IPS-NIHi7 (cell line): ENCODE data around the gene CLEC4M.
A peak's percentile ranks its signal among the peaks of the same experiment; 100 is the strongest.
"Not testable (repeated sequence)": the region's sequence is repeated elsewhere in the genome, so short reads cannot be mapped to it uniquely, and the experiment has no call there.

Experiments used
- DNase-seq: peaks from one replicate; pipeline ENCODE4 v3.0.0; 2012; ENCODE audit warnings: mixed read lengths; ENCODE audit errors: extremely low spot score

The CLEC4M gene

GRCh38 chr19:7773841-7774240, 10.8 kb downstream of the CLEC4M start:
- DNase-seq: no peak

GRCh38 chr19:7775761-7776160, 12.7 kb downstream of the CLEC4M start:
- DNase-seq: no peak

DNA sequence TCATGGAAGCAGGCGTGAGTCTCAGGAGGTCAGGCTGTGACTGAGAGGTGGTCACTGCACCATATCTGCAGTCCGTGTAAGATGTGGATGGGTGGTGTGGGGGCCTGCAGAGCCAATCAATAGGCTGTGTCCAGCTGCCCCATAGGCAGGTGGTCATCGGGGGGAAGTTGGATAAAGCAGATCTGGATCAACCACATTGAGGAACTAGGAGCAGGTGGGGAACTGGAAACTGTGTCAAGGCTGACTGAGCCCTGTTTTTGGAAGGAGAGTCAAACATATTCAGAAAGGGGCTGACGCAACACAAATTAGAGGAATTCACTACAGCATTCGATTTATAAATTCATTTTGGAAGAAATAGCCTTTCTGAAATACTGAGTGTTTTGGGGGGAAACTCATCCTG, 15.0 kb downstream of the CLEC4M start:
- DNase-seq: no peak

DNA sequence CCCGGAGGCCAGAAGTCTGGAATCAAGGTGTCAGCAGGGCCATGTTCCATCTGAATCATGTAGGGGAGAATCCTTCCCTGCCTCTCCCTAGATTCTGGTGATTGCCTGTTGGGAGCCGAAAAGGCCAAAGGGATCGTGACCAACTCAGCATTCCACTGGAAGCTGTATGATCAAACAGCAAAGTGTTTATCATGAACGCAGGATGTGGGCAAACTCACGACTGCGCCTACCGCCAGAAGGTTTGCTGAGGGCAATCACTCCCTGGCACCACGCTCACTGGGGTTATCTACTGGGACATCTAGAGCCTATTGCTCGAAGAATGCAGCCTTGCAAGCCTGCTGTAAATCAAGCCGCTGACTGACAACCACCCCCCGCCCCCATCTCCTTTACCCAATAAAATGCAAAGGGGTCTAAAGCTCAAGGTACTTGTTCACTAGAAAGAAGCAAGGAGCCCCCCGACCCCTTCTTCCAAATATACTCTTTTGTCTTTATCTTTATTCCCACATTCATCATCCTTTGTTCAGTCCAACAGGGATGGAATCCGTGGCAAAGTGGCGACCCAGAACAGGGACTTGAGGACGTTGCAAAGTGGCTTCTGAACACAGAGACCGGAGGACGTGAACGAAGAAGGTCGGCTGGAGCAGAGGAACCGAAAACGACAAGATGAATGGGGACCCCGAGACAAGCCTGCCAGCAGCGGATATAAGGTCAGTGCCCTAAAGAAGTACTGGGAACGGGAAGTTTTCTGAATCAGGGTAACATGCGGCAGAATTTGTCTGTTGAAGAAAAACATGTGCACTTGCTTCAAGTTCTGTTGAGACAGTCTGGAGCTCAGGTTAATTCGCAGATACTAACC, 16.8 kb downstream of the CLEC4M start:
- DNase-seq: no peak

DNA sequence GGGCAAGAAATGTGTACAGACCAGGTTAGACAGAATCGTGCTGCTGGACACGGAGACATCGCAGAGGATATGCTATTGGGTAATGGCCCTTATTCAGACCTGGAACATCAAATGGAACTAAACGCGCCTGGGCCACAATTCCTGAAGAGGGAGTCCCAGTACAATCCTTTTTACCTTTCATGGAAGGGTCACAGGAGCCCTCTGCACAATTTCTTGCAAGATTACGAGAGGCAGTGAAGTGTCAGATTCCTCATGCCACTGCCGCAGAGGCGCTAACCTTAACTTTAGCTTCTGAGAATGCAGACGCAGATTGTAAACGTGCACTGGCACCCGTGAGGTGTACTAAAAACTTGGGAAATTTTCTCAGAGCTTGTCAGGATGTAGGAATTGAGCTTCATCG, 18.1 kb downstream of the CLEC4M start:
- DNase-seq: no peak

- DNase-seq: no peak
Observed at GRCh38 chr19:7783991-7784423, 21.0 kb downstream of the CLEC4M start.

- DNase-seq: no peak
Observed at GRCh38 chr19:7784856-7785255, 21.8 kb downstream of the CLEC4M start.

GRCh38 chr19:7787141-7787540, 24.1 kb downstream of the CLEC4M start:
- DNase-seq: peak; percentile 57

- DNase-seq: no peak
Observed at GRCh38 chr19:7787602-7788177, 24.6 kb downstream of the CLEC4M start.

- DNase-seq: peak; percentile 25
Observed at GRCh38 chr19:7788178-7788932, 25.3 kb downstream of the CLEC4M start.

DNA sequence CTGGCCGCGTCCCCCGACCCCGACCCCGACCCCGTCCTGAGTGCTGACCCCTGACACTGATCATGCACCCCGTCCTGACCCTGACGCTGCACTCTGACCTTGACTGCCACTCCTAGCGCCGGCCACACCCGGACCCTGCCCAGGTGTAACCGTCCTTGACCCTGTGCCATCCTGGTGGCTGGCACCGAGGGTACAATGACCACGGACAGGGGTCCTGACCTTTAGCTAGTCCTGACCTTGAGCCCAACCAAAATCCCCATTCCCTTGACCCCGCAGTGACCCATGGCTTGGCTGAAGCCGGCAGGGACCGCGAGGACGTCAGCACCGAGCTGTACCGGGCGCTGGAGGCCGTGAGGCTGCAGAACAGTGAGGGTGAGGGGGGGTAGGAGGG, 25.9 kb downstream of the CLEC4M start:
- DNase-seq: no peak

GRCh38 chr19:7789447-7789846, 26.4 kb downstream of the CLEC4M start:
- peak; percentile 75 for DNase-seq

GRCh38 chr19:7790416-7790815, 27.4 kb downstream of the CLEC4M start:
- no peak for DNase-seq

GRCh38 chr19:7792281-7792680, 29.2 kb downstream of the CLEC4M start:
- no peak for DNase-seq

- DNase-seq: not testable (repeated sequence)
Observed at GRCh38 chr19:7792701-7793100, 29.7 kb downstream of the CLEC4M start.

DNA sequence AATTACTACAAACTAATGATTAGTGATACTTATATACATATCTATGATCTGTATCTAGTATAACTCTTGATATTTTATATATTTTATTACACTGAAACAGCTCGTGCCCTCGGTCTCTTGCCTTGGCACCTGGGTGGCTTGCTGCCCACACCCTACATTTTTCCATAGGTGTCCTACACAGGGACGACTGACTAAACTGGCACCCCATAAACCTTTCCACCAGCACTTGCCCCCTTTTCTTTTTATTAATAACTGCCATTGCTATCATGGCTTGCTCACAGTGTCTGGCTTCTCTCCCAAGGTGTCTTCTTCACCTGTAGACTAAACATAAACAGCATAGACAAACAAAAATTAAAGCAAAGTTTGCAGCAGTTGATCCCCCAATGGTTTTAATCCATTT, 30.4 kb downstream of the CLEC4M start:
- DNase-seq: no peak

GRCh38 chr19:7795555-7796161, 32.6 kb downstream of the CLEC4M start:
- DNase-seq: no peak

GRCh38 chr19:7799640-7800355, 36.8 kb downstream of the CLEC4M start:
- DNase-seq: peak; percentile 61

DNA sequence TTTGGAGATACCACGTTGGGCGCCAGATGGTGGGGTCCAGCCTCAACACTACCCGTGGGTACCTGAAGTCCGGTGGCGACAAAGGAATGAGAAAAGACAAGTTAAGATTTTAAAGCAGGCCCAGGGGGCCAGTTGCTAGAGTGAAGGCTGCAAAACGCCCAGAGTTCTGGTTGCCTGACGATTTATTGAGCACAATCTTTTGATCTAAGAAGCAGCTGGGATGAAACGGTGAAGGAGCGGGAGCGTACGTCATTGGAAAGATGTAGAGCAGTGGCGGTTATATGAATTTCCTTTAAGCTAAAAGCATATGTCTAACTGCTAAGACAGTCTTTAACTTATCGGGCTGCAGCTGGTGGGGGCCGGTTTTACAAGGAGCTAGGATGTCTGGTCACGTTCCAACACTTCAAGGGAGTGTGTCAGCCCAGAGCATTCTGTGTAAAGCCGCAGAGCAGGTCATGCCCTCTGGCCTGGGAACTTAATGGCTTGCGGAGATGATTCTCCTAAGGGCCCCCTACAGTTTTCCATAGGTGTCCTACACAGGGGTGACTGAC, 38.1 kb downstream of the CLEC4M start:
- no peak for DNase-seq

- DNase-seq: no peak
Observed at GRCh38 chr19:7806234-7806633, 43.2 kb downstream of the CLEC4M start.

DNA sequence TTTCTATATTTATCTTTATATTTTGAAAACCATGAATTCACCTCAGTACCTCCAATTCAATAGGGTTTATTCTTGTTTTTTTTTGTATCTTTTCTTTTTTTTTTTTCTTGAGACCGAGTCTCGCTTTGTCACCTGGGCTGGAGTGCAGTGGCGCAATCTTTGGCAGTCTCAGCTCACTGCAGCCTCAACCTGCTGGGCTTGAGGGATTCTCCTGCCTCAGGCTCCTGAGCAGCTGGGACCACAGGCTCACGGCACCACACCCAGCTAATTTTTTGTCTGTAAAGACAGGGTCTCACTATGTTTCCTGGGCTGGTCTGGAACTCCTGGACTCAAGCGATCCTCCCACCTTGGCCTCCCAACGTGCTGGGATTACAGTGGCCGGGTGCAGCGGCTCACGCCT, 43.8 kb downstream of the CLEC4M start:
- no peak for DNase-seq
